Measurements from ENCODE around the gene IFT20. TPM values are rescaled to one million over a fixed set of nuclear protein-coding genes. Genes with fewer than 3 reads are reported as not detected.
A peak's percentile ranks its signal among the peaks of the same experiment; 100 is the strongest.

Gene IFT20
- total RNA-seq, 2 experiments from 2014 or later = 20.5 to 22.3 TPM

DNA sequence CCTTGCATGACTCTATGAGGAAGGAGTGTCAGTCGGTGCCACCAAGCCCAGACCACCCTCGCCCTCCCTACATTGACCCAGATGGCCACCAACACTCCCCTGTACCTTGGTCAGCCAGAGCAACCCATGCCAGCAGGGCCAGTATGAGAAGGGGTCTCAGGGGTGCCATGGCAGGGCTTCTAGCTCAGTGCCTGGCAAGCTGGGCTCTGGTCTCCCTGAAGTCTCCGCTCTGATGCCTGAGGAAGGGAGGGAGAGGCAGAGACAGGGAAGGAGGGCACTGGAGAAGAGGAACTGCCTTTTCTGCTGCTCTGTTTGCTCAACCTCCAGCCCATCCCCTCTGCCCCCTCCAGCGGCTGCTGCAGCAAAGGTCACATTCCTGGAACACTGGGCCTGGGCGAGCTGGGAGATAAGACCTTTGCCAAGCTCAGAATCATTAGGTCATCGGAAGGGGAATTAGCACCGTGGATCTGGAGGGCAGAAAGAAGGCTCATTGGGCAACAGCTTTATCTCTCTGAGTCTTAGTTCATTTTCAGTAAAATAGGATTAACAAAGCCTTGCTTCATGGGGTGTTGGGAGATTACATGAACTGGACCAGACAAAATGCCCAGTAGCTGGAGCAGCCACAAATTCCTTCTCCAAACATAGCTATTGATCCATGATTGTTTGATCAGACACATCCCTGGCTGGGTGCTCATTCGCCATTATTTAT is 34.9 kb upstream of the IFT20 start, which contains the start of gene VTN:
VTN (minus strand) TSS at position 273 of the 709 bp plus-strand sequence; CDS start at position 169, 104 bp downstream.
- no peak for DNase-seq
- Mint-ChIP-seq H3K27me3 (no peaks in the 10 kb centered on the region), H3K4me3 (peak within 1 kb of the TSS; percentile 94)

DNA sequence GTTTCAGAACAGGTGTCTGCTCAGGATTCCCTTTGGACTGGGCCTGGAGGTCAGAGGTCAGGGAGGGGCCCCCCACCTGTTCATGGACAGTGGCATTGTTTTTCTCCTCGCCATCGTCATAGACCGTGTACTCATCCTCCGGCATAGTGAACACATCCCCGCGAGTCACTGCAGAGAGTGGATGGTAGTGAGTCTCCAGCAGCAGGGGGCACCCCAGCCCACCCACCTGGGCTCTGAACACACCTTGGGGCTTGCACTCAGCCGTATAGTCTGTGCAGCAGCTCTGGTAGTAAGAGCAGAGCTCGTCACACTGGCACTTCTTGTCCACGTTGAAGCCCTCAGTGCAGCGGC is 34.4 kb upstream of the IFT20 start:
- H3K9me3 Mint-ChIP-seq = no peaks in the 10 kb centered on the region

More for the DNA sequence above, 34.9 kb upstream of the IFT20 start, which contains the start of gene VTN:
- CTCF ChIA-PET = interaction anchor here (1.1 to 2.2 kb wide), 4 partner anchors 13 to 40 kb away, joined by 3 to 7 read pairs (median 3); partner anchors contain the start of gene POLDIP2
- Mint-ChIP-seq H3K9me3 (no peaks in the 10 kb centered on the region), H3K4me1 (peaks cover 25% of the 10 kb centered on the region), H3K27ac (peak within 1 kb of the TSS; percentile 86), H3K36me3 (ENCODE audit: low read depth) (peaks cover 2% of the 10 kb centered on the region)
- POLR2A ChIA-PET = interaction anchor here (0.7 kb wide), 1 partner anchor 180 kb away, joined by 3 read pairs; no protein-coding TSS in a partner anchor

DNA sequence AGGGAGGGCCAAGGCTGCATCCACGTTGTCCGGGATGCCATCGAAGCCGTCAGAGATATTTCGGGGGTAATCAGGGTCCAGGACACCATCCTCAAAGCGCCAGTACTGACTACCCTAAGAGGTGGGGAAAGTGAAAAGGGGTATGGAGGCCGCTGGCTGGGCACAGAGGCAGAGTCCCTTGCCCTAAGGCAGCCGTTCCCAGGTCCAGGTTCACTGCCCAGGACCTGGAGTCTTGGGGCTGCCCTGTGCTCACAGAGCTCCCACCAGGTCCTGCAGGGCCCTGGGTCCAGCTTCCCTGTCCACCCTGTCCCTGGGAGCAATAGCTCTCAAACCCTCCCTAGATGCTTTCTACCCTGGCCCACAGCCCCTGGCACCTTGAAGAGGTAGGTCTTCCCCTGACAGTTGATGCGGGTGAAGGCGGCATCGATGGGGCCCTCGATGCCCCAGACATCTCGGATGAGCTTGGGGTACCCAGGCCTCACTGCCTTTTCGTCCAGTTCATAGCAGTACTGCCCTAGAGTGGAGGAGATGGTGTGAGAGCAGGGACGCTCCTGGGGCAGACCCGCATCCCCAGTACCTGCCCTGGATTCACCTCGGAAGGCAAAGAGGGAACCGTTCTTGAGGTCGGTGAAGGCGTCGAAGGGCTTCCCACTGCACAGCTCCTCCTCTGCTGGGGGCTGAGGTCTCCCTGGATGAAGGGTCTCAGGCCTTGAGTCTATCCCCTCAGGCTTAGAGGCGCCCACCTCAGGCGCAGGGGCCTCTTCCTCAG is 33.8 kb upstream of the IFT20 start:
- POLR2A ChIA-PET = no interaction called here
- H3K9me3 Mint-ChIP-seq = no peaks in the 10 kb centered on the region
- H3K4me3 Mint-ChIP-seq = no peak overlapping the region
- H3K4me1 Mint-ChIP-seq = peaks cover 23% of the 10 kb centered on the region
- no peak overlapping the region for H3K27ac Mint-ChIP-seq
- DNase-seq = no peak
- H3K27me3 Mint-ChIP-seq = no peaks in the 10 kb centered on the region
- no peaks in the 10 kb centered on the region for H3K36me3 Mint-ChIP-seq (ENCODE audit: low read depth)
- CTCF ChIA-PET = interaction anchor here (0.8 to 1.4 kb wide), 3 partner anchors 12 to 227 kb away, joined by 3 read pairs; partner anchors contain the start of gene POLDIP2

More for the DNA sequence above, 34.4 kb upstream of the IFT20 start:
- no peak overlapping the region for H3K4me3 Mint-ChIP-seq
- CTCF ChIA-PET = interaction anchor here (1.3 to 1.4 kb wide), 2 partner anchors 12 to 20 kb away, joined by 3 read pairs; partner anchors contain the start of gene POLDIP2
- H3K27ac Mint-ChIP-seq = no peak overlapping the region
- no peaks in the 10 kb centered on the region for H3K27me3 Mint-ChIP-seq
- no peaks in the 10 kb centered on the region for H3K36me3 Mint-ChIP-seq (ENCODE audit: low read depth)
- DNase-seq = no peak
- H3K4me1 Mint-ChIP-seq = peaks cover 23% of the 10 kb centered on the region
- POLR2A ChIA-PET = no interaction called here

GRCh38 chr17:28368306-28368831 is 33.1 kb upstream of the IFT20 start:
- POLR2A ChIA-PET = no interaction called here
- Mint-ChIP-seq H3K9me3 (no peaks in the 10 kb centered on the region), H3K4me3 (no peak overlapping the region), H3K27me3 (no peaks in the 10 kb centered on the region), H3K27ac (no peak overlapping the region), H3K4me1 (peaks cover 19% of the 10 kb centered on the region), H3K36me3 (ENCODE audit: low read depth) (no peaks in the 10 kb centered on the region)
- CTCF ChIA-PET = interaction anchor here (0.7 to 2.9 kb wide), 5 partner anchors 11 to 289 kb away, joined by 3 to 12 read pairs (median 3); partner anchors contain the start of gene POLDIP2
- no peak for DNase-seq

- Mint-ChIP-seq H3K4me1 (peaks cover 13% of the 10 kb centered on the region), H3K36me3 (ENCODE audit: low read depth) (no peaks in the 10 kb centered on the region), H3K4me3 (no peak overlapping the region), H3K27me3 (no peaks in the 10 kb centered on the region), H3K9me3 (no peaks in the 10 kb centered on the region), H3K27ac (no peak overlapping the region)
- no peak for DNase-seq
- CTCF ChIA-PET = interaction anchor here (0.7 to 2.9 kb wide), 5 partner anchors 10 to 289 kb away, joined by 3 to 12 read pairs (median 3); partner anchors contain the start of gene POLDIP2
- POLR2A ChIA-PET = no interaction called here
Observed at GRCh38 chr17:28367641-28368305, 32.5 kb upstream of the IFT20 start.

DNA sequence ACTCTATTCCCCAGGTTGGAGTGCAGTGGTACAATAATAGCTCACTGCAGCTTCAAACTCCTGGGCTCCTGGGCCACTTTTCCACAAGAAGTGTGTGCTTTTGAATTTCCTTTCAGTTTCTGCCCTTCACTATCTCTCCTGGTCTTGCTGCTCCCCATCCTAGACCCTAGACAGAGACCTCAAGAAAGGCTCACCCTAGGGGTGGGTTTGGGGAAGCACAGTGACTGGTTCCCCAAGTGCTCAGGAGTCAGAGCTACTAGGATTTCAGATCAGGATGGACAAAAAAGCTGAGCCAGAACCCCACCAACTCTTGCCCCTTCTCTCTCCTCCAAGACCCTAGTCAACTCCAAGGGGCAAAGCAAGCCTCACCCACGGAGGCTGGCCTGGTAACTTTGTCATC is 31.3 kb upstream of the IFT20 start:
- no peaks in the 10 kb centered on the region for H3K36me3 Mint-ChIP-seq (ENCODE audit: low read depth)
- H3K9me3 Mint-ChIP-seq = no peaks in the 10 kb centered on the region
- ChIA-PET CTCF (interaction anchor here (1.3 to 2.9 kb wide), 3 partner anchors 9 to 35 kb away, joined by 3 to 12 read pairs (median 5); partner anchors contain the start of gene POLDIP2), POLR2A (interaction anchor here (0.6 to 1.0 kb wide), 2 partner anchors 14 to 64 kb away, joined by 4 to 8 read pairs; no protein-coding TSS in a partner anchor)
- no peak overlapping the region for H3K27ac Mint-ChIP-seq
- no peaks in the 10 kb centered on the region for H3K27me3 Mint-ChIP-seq
- H3K4me1 Mint-ChIP-seq = peaks cover 7% of the 10 kb centered on the region
- H3K4me3 Mint-ChIP-seq = no peak overlapping the region
- no peak for DNase-seq

DNA sequence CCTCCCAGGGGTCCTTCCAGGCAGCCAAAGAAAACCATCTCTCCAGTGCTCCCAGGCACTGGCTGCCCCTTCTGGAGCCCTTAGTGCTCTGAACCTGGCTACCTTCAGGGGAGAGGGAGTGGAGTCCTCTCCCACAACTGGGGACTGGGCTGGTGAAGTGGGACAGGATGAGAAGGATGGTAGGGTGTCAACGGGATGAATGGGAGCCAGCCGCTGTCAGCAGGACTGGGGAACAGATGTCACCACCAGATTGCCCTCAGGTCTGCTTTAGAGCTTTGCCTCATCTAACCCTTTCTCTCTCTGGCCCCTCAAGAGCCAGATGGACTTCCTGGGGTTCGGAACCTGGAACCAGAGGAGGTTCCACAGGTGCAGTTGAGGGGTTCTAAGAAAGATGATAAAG is 30.2 kb upstream of the IFT20 start:
- peaks cover 3% of the 10 kb centered on the region for H3K4me1 Mint-ChIP-seq
- DNase-seq = no peak
- H3K4me3 Mint-ChIP-seq = no peak overlapping the region
- H3K36me3 Mint-ChIP-seq (ENCODE audit: low read depth) = peaks cover 8% of the 10 kb centered on the region
- CTCF ChIA-PET = interaction anchor here (2.9 kb wide), 1 partner anchor 19 kb away, joined by 12 read pairs; no protein-coding TSS in a partner anchor
- H3K27ac Mint-ChIP-seq = no peak overlapping the region
- POLR2A ChIA-PET = no interaction called here
- H3K27me3 Mint-ChIP-seq = no peaks in the 10 kb centered on the region
- no peaks in the 10 kb centered on the region for H3K9me3 Mint-ChIP-seq

DNA sequence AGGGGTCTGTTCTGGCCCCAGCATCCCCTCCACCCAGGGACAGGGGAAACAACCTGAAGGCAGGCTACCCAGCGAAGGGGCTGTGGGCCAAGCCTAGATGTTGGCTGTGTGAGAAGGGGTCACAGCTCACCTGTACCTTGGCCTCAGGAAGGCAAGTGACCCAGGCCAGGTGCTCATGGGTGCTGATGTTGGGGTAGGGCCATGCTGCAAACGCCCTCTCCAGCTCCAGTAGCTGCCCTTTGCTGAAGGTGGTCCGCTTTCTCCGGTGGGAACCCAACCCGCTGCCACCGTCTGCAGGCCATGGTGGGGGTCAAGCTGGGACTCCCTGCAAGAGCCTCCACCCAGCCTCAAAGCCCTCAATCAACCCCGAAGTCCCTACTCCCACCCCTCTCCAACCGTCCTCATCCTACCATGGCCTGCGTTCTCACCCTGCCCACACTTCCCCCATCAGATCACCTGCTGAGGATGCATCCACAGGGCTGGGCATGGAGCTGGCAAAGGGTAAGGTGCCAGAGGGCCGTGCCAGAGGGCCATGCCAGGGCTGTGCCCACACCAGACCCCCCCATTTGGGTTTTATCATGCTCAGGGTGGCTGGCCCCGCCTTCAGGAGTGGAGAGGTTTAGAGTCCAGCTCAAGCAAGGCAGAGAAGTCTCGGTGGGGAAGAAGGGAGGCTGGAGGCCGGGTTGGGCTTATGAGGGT is 29.5 kb upstream of the IFT20 start, which contains the start of gene SEBOX:
SEBOX (minus strand) TSS at position 535 of the 699 bp plus-strand sequence; CDS start at position 487, 48 bp downstream.
- Mint-ChIP-seq H3K9me3 (no peaks in the 10 kb centered on the region), H3K4me3 (no peak within 1 kb of the TSS), H3K27ac (no peak within 1 kb of the TSS), H3K4me1 (no peaks in the 10 kb centered on the region), H3K27me3 (no peaks in the 10 kb centered on the region), H3K36me3 (ENCODE audit: low read depth) (peaks cover 12% of the 10 kb centered on the region)
- ChIA-PET CTCF (no interaction called here), POLR2A (no interaction called here)
- no peak for DNase-seq

- ChIA-PET POLR2A (no interaction called here), CTCF (no interaction called here)
- DNase-seq = no peak
- no peak overlapping the region for H3K4me3 Mint-ChIP-seq
- no peaks in the 10 kb centered on the region for H3K27me3 Mint-ChIP-seq
- no peak overlapping the region for H3K27ac Mint-ChIP-seq
- H3K36me3 Mint-ChIP-seq (ENCODE audit: low read depth) = peaks cover 12% of the 10 kb centered on the region
- no peaks in the 10 kb centered on the region for H3K9me3 Mint-ChIP-seq
- H3K4me1 Mint-ChIP-seq = peaks cover 3% of the 10 kb centered on the region
Observed at GRCh38 chr17:28363776-28364650, 28.7 kb upstream of the IFT20 start.

DNA sequence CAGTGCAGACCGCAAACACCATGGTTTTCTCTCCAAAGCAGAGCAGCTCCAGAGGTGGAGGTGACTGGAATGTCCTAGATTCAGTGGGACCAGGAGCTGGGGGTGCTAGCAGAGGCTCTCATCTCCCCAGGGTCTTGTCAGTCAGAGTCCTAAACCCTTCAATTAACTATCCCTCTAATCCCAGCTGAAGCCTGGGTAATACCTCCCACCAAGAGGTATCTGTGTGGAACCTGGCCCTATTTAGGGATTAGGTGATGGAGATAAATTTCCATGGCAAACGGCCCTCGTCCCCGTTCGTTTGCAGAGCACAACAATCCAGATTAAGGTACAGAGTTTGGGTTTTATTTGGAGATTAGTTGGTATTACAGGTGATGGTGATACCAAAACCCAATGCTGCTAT is 27.9 kb upstream of the IFT20 start:
- no peaks in the 10 kb centered on the region for H3K9me3 Mint-ChIP-seq
- POLR2A ChIA-PET = no interaction called here
- DNase-seq = no peak
- peaks cover 12% of the 10 kb centered on the region for H3K36me3 Mint-ChIP-seq (ENCODE audit: low read depth)
- no peak overlapping the region for H3K4me3 Mint-ChIP-seq
- CTCF ChIA-PET = no interaction called here
- H3K27ac Mint-ChIP-seq = no peak overlapping the region
- peaks cover 11% of the 10 kb centered on the region for H3K4me1 Mint-ChIP-seq
- no peaks in the 10 kb centered on the region for H3K27me3 Mint-ChIP-seq

DNA sequence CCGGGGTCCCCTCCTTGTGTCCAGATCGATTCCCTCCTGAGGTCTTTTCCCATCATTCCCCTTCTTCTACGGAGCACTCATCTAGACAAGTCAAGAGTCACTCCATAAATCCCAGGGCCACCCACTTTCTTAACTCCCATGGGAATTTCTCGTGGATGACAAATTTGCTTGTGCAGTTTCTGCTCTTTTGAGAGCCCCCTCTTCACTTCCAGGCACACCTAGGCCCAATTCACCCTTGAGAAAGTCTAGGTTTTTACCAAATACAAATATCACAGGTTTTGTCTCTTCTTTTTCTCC is 22.6 kb upstream of the IFT20 start:
- H3K27me3 Mint-ChIP-seq = no peaks in the 10 kb centered on the region
- peaks cover 35% of the 10 kb centered on the region for H3K4me1 Mint-ChIP-seq
- no peaks in the 10 kb centered on the region for H3K9me3 Mint-ChIP-seq
- no peak for DNase-seq
- ChIA-PET CTCF (interaction anchor here (0.6 to 2.4 kb wide), 14 partner anchors 10 to 464 kb away, joined by 3 to 8 read pairs (median 4); partner anchors contain the start of genes IFT20, LYRM9, TNFAIP1 and VTN), POLR2A (interaction anchor here (0.6 to 1.2 kb wide), 3 partner anchors 20 to 193 kb away, joined by 3 to 9 read pairs (median 3); partner anchors contain the start of genes IFT20 and TNFAIP1)
- peak overlapping the region; percentile 96 for H3K27ac Mint-ChIP-seq
- peak overlapping the region; percentile 95 for H3K4me3 Mint-ChIP-seq
- H3K36me3 Mint-ChIP-seq (ENCODE audit: low read depth) = peaks cover 22% of the 10 kb centered on the region
